ENCODE measurements around the gene KCND2. TPM values are rescaled to one million over a fixed set of nuclear protein-coding genes. Genes with fewer than 3 reads are reported as not detected.

Gene KCND2
- total RNA-seq, 1 experiment from 2014 or later = 0.72 TPM

- Histone ChIP-seq H3K79me2 (ENCODE audit: low read depth) (no peaks in the 10 kb centered on the region), H3K4me3 (no peak overlapping the region), H3K27me3 (ENCODE audit: insufficient read depth, low read depth) (no peaks in the 10 kb centered on the region), H3K4me2 (no peak overlapping the region), H2AFZ (no peak overlapping the region), H3K9me3 (ENCODE audit: insufficient read depth, low read depth) (no peaks in the 10 kb centered on the region), H3K36me3 (ENCODE audit: low read depth) (no peaks in the 10 kb centered on the region), H3K4me1 (replicated peaks; ENCODE audit: insufficient read depth) (peaks cover 6% of the 10 kb centered on the region; the same call in 1 of the 2 replicates), H4K20me1 (ENCODE audit: insufficient read depth) (no peaks in the 10 kb centered on the region), H3K9me2 (ENCODE audit: insufficient read depth) (no peaks in the 10 kb centered on the region), H3F3A (ENCODE audit: insufficient read depth, low read depth) (no peaks in the 10 kb centered on the region), H3K27ac (no peak overlapping the region)
- POLR2A ChIA-PET (ENCODE audit: unreplicated experiment) = no interaction called here
- BruUV-seq (replicated peaks) = no TSS peak
- DNase-seq = no peak
- CTCF ChIA-PET = no interaction called here
- intact Hi-C loops (cut with micrococcal nuclease; ENCODE audit: unreplicated experiment) = no loop called here
- TF ChIP-seq CTCF (conservative IDR thresholded peaks at IDR 0.05) (no peak), EZH2 (IDR thresholded peaks at IDR 0.05; ENCODE audit: low read depth) (no peak)
Measured at GRCh38 chr7:120714945-120715344, 442.0 kb downstream of the KCND2 start.

- H3K4me2 ChIP-seq = no peak overlapping the region
- no TSS peak for BruUV-seq (replicated peaks)
- TF ChIP-seq EZH2 (IDR thresholded peaks at IDR 0.05; ENCODE audit: low read depth) = no peak
- TF ChIP-seq CTCF (conservative IDR thresholded peaks at IDR 0.05) = no peak
- ChIA-PET POLR2A (ENCODE audit: unreplicated experiment) (no interaction called here), CTCF (no interaction called here)
- H3K9me3 ChIP-seq (ENCODE audit: insufficient read depth, low read depth) = no peaks in the 10 kb centered on the region
- H3F3A ChIP-seq (ENCODE audit: insufficient read depth, low read depth) = no peaks in the 10 kb centered on the region
- DNase-seq = no peak
- no peak overlapping the region for H3K4me3 ChIP-seq
- H3K36me3 ChIP-seq (ENCODE audit: low read depth) = no peaks in the 10 kb centered on the region
- no peak overlapping the region for H3K27ac ChIP-seq
- H3K9me2 ChIP-seq (ENCODE audit: insufficient read depth) = no peaks in the 10 kb centered on the region
- H2AFZ ChIP-seq = no peak overlapping the region
- H4K20me1 ChIP-seq (ENCODE audit: insufficient read depth) = no peaks in the 10 kb centered on the region
- H3K27me3 ChIP-seq (ENCODE audit: insufficient read depth, low read depth) = no peaks in the 10 kb centered on the region
- no peaks in the 10 kb centered on the region for H3K79me2 ChIP-seq (ENCODE audit: low read depth)
- intact Hi-C loops (cut with micrococcal nuclease; ENCODE audit: unreplicated experiment) = no loop called here
- peaks cover 6% of the 10 kb centered on the region; the same call in 1 of the 2 replicates for H3K4me1 ChIP-seq (replicated peaks; ENCODE audit: insufficient read depth)
Measured at GRCh38 chr7:120716307-120716706, 443.3 kb downstream of the KCND2 start.

- Histone ChIP-seq H3F3A (ENCODE audit: insufficient read depth, low read depth) (no peaks in the 10 kb centered on the region), H4K20me1 (ENCODE audit: insufficient read depth) (no peaks in the 10 kb centered on the region), H2AFZ (peak overlapping the region; percentile 70), H3K9me2 (ENCODE audit: insufficient read depth) (no peaks in the 10 kb centered on the region), H3K36me3 (ENCODE audit: low read depth) (no peaks in the 10 kb centered on the region), H3K4me1 (replicated peaks; ENCODE audit: insufficient read depth) (peaks cover 6% of the 10 kb centered on the region; the same call in 1 of the 2 replicates), H3K4me2 (peak overlapping the region; percentile 15), H3K27me3 (ENCODE audit: insufficient read depth, low read depth) (no peaks in the 10 kb centered on the region), H3K79me2 (ENCODE audit: low read depth) (no peaks in the 10 kb centered on the region), H3K9me3 (ENCODE audit: insufficient read depth, low read depth) (no peaks in the 10 kb centered on the region), H3K27ac (no peak overlapping the region), H3K4me3 (no peak overlapping the region)
- DNase-seq = no peak
- CTCF ChIA-PET = no interaction called here
- no TSS peak for BruUV-seq (replicated peaks)
- TF ChIP-seq CTCF (conservative IDR thresholded peaks at IDR 0.05) = no peak
- POLR2A ChIA-PET (ENCODE audit: unreplicated experiment) = no interaction called here
- intact Hi-C loops (cut with micrococcal nuclease; ENCODE audit: unreplicated experiment) = no loop called here
Measured at GRCh38 chr7:120717166-120717565, 444.2 kb downstream of the KCND2 start.
